Measurements from ENCODE around the gene HOXA6. TPM values are rescaled to one million over a fixed set of nuclear protein-coding genes. Genes with fewer than 3 reads are reported as not detected.

The HOXA6 gene
- polyA plus RNA-seq, 1 donor from 2014 or later: not detected

GRCh38 chr7:27098578-27099451 is 48.8 kb downstream of the HOXA6 start:
- Histone ChIP-seq H2AFZ (ENCODE audit: low read depth, low read length) (no peak overlapping the region), H3K9me2 (ENCODE audit: insufficient read depth, low read length) (no peaks in the 10 kb centered on the region), H3K79me2 (replicated peaks; ENCODE audit: insufficient read depth, low read length) (no peaks in the 10 kb centered on the region), H3K4me2 (ENCODE audit: low read length) (no peak overlapping the region), H3F3A (ENCODE audit: insufficient read depth, low read length, poor library complexity, severe bottlenecking) (no peaks in the 10 kb centered on the region), H4K20me1 (ENCODE audit: insufficient read depth) (no peaks in the 10 kb centered on the region), H3K9ac (ENCODE audit: low read length) (no peak overlapping the region), H3K36me3 (ENCODE audit: insufficient read depth, low read length) (no peaks in the 10 kb centered on the region), H3K4me3 (ENCODE audit: low read length) (no peak overlapping the region), H3K9me3 (ENCODE audit: low read length) (peaks cover 3% of the 10 kb centered on the region), H3K27me3 (ENCODE audit: insufficient read depth, low read depth, low read length) (peaks cover 100% of the 10 kb centered on the region), H3K27ac (ENCODE audit: low read length) (no peak overlapping the region)
- peak; percentile 38 for TF ChIP-seq EZH2 (IDR thresholded peaks at IDR 0.05; ENCODE audit: borderline replicate concordance, insufficient read depth, low read length, poor library complexity, severe bottlenecking)
- TF ChIP-seq POLR2AphosphoS5 (IDR thresholded peaks at IDR 0.05): peak; percentile 18
- no peak for TF ChIP-seq SMC3 (conservative IDR thresholded peaks at IDR 0.05; ENCODE audit: poor library complexity)

DNA sequence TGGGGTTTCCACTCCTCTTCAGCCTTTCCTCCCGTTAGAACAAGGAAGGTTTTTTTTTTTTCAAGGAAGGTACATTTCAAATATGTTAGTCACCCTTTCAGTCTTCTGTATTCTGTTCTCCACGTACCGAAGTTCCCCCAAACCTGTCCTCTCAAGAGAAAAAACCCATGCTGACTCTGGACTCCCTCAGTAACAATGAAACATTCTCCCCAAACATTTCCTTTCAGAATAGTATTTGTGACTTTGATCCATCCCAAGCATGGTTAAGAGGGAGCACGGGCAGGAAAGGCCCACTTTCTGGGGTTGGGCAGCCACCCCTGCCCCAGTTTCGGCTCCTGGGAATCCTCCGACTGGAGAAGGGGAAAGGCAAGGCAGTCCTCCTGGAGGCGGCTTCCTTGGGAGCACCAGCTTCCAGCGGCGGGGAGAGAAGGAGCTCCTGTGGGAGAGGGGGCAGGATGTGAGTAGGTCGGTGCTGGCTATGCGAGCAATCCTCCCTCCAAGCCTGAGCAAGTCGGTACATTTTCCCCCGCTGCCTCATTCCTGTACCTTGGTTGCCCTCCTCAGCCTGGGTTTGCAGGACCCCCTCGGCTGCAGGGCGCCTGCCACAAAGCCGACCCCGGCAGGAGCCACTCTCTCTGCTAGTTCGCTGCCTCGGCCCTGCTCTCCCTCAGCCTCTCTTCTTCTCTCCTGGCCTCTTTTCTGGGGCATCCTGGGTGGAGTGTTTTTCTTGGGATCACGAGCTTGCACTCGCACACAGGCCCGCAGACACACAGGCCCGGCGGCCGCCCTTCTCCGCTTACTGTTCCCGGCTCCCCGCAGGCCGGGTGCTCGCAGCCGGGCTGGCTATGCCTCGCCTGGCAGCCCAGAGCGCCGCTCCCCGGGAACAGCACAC is 49.6 kb downstream of the HOXA6 start:
- Histone ChIP-seq H3F3A (ENCODE audit: insufficient read depth, low read length, poor library complexity, severe bottlenecking) (no peaks in the 10 kb centered on the region), H4K20me1 (ENCODE audit: insufficient read depth) (no peaks in the 10 kb centered on the region), H3K9me3 (ENCODE audit: low read length) (peaks cover 3% of the 10 kb centered on the region), H3K4me3 (ENCODE audit: low read length) (no peak overlapping the region), H3K4me2 (ENCODE audit: low read length) (no peak overlapping the region), H2AFZ (ENCODE audit: low read depth, low read length) (no peak overlapping the region), H3K79me2 (replicated peaks; ENCODE audit: insufficient read depth, low read length) (no peaks in the 10 kb centered on the region), H3K27ac (ENCODE audit: low read length) (no peak overlapping the region), H3K9ac (ENCODE audit: low read length) (no peak overlapping the region), H3K9me2 (ENCODE audit: insufficient read depth, low read length) (no peaks in the 10 kb centered on the region), H3K27me3 (ENCODE audit: insufficient read depth, low read depth, low read length) (peaks cover 100% of the 10 kb centered on the region), H3K36me3 (ENCODE audit: insufficient read depth, low read length) (no peaks in the 10 kb centered on the region)
- TF ChIP-seq SMC3 (conservative IDR thresholded peaks at IDR 0.05; ENCODE audit: poor library complexity): no peak
- TF ChIP-seq EZH2 (IDR thresholded peaks at IDR 0.05; ENCODE audit: borderline replicate concordance, insufficient read depth, low read length, poor library complexity, severe bottlenecking): no peak
- TF ChIP-seq, protein P1, sequence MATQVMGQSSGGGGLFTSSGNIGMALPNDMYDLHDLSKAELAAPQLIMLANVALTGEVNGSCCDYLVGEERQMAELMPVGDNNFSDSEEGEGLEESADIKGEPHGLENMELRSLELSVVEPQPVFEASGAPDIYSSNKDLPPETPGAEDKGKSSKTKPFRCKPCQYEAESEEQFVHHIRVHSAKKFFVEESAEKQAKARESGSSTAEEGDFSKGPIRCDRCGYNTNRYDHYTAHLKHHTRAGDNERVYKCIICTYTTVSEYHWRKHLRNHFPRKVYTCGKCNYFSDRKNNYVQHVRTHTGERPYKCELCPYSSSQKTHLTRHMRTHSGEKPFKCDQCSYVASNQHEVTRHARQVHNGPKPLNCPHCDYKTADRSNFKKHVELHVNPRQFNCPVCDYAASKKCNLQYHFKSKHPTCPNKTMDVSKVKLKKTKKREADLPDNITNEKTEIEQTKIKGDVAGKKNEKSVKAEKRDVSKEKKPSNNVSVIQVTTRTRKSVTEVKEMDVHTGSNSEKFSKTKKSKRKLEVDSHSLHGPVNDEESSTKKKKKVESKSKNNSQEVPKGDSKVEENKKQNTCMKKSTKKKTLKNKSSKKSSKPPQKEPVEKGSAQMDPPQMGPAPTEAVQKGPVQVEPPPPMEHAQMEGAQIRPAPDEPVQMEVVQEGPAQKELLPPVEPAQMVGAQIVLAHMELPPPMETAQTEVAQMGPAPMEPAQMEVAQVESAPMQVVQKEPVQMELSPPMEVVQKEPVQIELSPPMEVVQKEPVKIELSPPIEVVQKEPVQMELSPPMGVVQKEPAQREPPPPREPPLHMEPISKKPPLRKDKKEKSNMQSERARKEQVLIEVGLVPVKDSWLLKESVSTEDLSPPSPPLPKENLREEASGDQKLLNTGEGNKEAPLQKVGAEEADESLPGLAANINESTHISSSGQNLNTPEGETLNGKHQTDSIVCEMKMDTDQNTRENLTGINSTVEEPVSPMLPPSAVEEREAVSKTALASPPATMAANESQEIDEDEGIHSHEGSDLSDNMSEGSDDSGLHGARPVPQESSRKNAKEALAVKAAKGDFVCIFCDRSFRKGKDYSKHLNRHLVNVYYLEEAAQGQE (IDR thresholded peaks at IDR 0.05; ENCODE audit: borderline replicate concordance): no peak

- peak overlapping the region; percentile 63 for H3K4me3 ChIP-seq (ENCODE audit: low read length)
- peaks cover 3% of the 10 kb centered on the region for H3K9me3 ChIP-seq (ENCODE audit: low read length)
- H3K79me2 ChIP-seq (replicated peaks; ENCODE audit: insufficient read depth, low read length): no peaks in the 10 kb centered on the region
- no peaks in the 10 kb centered on the region for H3K36me3 ChIP-seq (ENCODE audit: insufficient read depth, low read length)
- H3K27ac ChIP-seq (ENCODE audit: low read length): no peak overlapping the region
- TF ChIP-seq POLR2AphosphoS5 (IDR thresholded peaks at IDR 0.05) (peak; percentile 43), EP300 (conservative IDR thresholded peaks at IDR 0.05; ENCODE audit: poor library complexity, severe bottlenecking) (no peak)
- H3K4me2 ChIP-seq (ENCODE audit: low read length): no peak overlapping the region
- no peak overlapping the region for H3K9ac ChIP-seq (ENCODE audit: low read length)
- no peaks in the 10 kb centered on the region for H4K20me1 ChIP-seq (ENCODE audit: insufficient read depth)
- H3F3A ChIP-seq (ENCODE audit: insufficient read depth, low read length, poor library complexity, severe bottlenecking): no peaks in the 10 kb centered on the region
- no peaks in the 10 kb centered on the region for H3K9me2 ChIP-seq (ENCODE audit: insufficient read depth, low read length)
- H2AFZ ChIP-seq (ENCODE audit: low read depth, low read length): no peak overlapping the region
- peaks cover 100% of the 10 kb centered on the region for H3K27me3 ChIP-seq (ENCODE audit: insufficient read depth, low read depth, low read length)
Measured at GRCh38 chr7:27096768-27097514, 50.6 kb downstream of the HOXA6 start.

Measured in neural cell (in vitro differentiated cells).